ENCODE results near the gene MFSD11.

Gene MFSD11

DNA sequence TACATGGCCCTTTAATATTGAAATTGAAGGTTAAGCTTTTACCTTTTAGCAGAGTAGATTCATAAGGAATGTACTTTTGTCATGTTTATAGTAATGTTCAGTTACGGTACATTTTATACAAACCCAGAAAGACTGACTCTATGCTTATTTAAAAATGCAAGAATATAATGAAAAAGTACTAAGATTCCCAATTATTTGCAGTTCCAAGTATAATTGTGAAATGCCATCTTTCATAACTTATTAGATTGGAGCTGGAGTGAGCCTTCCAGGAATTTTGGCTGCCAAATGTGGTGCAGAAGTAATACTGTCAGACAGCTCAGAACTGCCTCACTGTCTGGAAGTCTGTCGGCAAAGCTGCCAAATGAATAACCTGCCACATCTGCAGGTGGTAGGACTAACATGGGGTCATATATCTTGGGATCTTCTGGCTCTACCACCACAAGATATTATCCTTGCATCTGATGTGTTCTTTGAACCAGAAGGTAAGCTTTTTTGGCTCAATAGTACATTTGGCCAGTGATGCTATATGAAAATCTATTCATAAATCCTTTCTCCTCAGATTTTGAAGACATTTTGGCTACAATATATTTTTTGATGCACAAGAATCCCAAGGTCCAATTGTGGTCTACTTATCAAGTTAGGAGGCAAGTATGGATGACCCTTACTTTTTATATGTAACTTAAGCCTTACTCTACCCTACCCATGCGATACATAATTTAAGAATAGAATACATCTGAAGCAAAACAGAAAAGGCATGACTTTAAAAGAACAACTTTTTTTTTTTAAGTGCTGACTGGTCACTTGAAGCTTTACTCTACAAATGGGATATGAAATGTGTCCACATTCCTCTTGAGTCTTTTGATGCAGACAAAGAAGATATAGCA lies 4.9 kb upstream of the MFSD11 start:
- H2BK15ac ChIP-seq (ENCODE audit: low read depth, poor library complexity, severe bottlenecking), result no peak overlapping the region
- peaks cover 2% of the 10 kb centered on the region for H3K4me1 ChIP-seq (ENCODE audit: control insufficient read depth, insufficient read depth, low read depth, low read length)
- no peak overlapping the region for H3K18ac ChIP-seq (ENCODE audit: low read depth in 1 of 2, low read length in 2 of 2)
- H2BK12ac ChIP-seq (ENCODE audit: low read length in 2 of 2), result no peak overlapping the region
- peak overlapping the region; percentile 95 for H3K9ac ChIP-seq (ENCODE audit: low read length)
- 100% methylated on average over 1 of the region's 3 CpGs for WGBS
- DNase-seq, result no peak
- no peak overlapping the region for H3K14ac ChIP-seq (ENCODE audit: low read length in 2 of 2)
- no peak overlapping the region for H3K4me2 ChIP-seq (ENCODE audit: low read length, poor library complexity, severe bottlenecking)
- H3K4ac ChIP-seq (ENCODE audit: low read depth in 1 of 2, low read length in 2 of 2), result no peak overlapping the region
- H3K9me3 ChIP-seq (ENCODE audit: control insufficient read depth, low read length), result no peaks in the 10 kb centered on the region
- H2BK120ac ChIP-seq (ENCODE audit: low read depth, low read length), result no peak overlapping the region
- no peak overlapping the region for H3K23ac ChIP-seq (ENCODE audit: low read length in 2 of 2)
- H2AK5ac ChIP-seq (ENCODE audit: low read length, severe bottlenecking), result no peak overlapping the region
- no peak overlapping the region for H2BK5ac ChIP-seq (ENCODE audit: low read depth, low read length, poor library complexity, severe bottlenecking)
- H2AFZ ChIP-seq (ENCODE audit: low read depth, low read length), result no peak overlapping the region
- no peak overlapping the region for H4K91ac ChIP-seq (ENCODE audit: low read length)
- peak overlapping the region in 1 of 2 experiments; percentile 95 for H3K4me3 ChIP-seq (ENCODE audit: insufficient read depth in 1 of 2, low read depth in 1 of 2, low read length in 2 of 2)
- H4K8ac ChIP-seq (ENCODE audit: low read length), result no peak overlapping the region
- no peaks in the 10 kb centered on the region for H3K79me1 ChIP-seq (replicated peaks; ENCODE audit: low read length, poor library complexity, severe bottlenecking)
- H3K27ac ChIP-seq (ENCODE audit: low read length, poor library complexity, severe bottlenecking), result peak overlapping the region; percentile 23
- no peaks in the 10 kb centered on the region for H3K27me3 ChIP-seq (ENCODE audit: control insufficient read depth in 1 of 2, insufficient read depth in 1 of 2, low read length in 2 of 2)
- peaks cover 12 to 63% of the 10 kb centered on the region in 2 experiments for H3K36me3 ChIP-seq (ENCODE audit: control insufficient read depth in 1 of 2, insufficient read depth in 2 of 2, low read depth in 1 of 2, low read length in 2 of 2)

DNA sequence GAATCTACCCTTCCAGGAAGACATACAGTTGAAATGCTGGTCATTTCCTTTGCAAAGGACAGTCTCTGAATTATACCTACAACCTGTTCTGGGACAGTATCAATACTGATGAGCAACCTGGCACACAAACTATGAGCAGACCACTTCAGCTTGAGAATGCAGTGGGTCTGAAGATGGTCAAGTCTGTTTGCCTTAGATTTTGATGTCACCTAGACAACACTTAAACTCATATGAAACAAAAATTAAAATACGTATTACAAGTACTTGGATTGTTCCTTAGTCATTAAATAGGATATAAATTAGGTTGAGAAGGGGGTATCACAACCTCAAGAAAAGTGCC lies 4.3 kb upstream of the MFSD11 start:
- H3K18ac ChIP-seq (ENCODE audit: low read depth in 1 of 2, low read length in 2 of 2), result no peak overlapping the region
- no peak overlapping the region for H3K4ac ChIP-seq (ENCODE audit: low read depth in 1 of 2, low read length in 2 of 2)
- no peak overlapping the region for H2BK15ac ChIP-seq (ENCODE audit: low read depth, poor library complexity, severe bottlenecking)
- H3K4me1 ChIP-seq (ENCODE audit: control insufficient read depth, insufficient read depth, low read depth, low read length), result peaks cover 1% of the 10 kb centered on the region
- no peaks in the 10 kb centered on the region for H3K27me3 ChIP-seq (ENCODE audit: control insufficient read depth in 1 of 2, insufficient read depth in 1 of 2, low read length in 2 of 2)
- H3K79me1 ChIP-seq (replicated peaks; ENCODE audit: low read length, poor library complexity, severe bottlenecking), result no peaks in the 10 kb centered on the region
- no peak overlapping the region for H2BK5ac ChIP-seq (ENCODE audit: low read depth, low read length, poor library complexity, severe bottlenecking)
- no peak for DNase-seq
- no peaks in the 10 kb centered on the region for H3K9me3 ChIP-seq (ENCODE audit: control insufficient read depth, low read length)
- no CpG with 5 or more reads among the region's 1 CpG for WGBS
- H3K23ac ChIP-seq (ENCODE audit: low read length in 2 of 2), result no peak overlapping the region
- no peak overlapping the region for H2BK120ac ChIP-seq (ENCODE audit: low read depth, low read length)
- H3K36me3 ChIP-seq (ENCODE audit: control insufficient read depth in 1 of 2, insufficient read depth in 2 of 2, low read depth in 1 of 2, low read length in 2 of 2), result peaks cover 12 to 63% of the 10 kb centered on the region in 2 experiments
- H2BK12ac ChIP-seq (ENCODE audit: low read length in 2 of 2), result no peak overlapping the region
- no peak overlapping the region for H2AK5ac ChIP-seq (ENCODE audit: low read length, severe bottlenecking)
- no peak overlapping the region for H3K27ac ChIP-seq (ENCODE audit: low read length, poor library complexity, severe bottlenecking)
- peak overlapping the region; percentile 16 for H3K4me2 ChIP-seq (ENCODE audit: low read length, poor library complexity, severe bottlenecking)
- peak overlapping the region in 1 of 2 experiments; percentile 95 for H3K4me3 ChIP-seq (ENCODE audit: insufficient read depth in 1 of 2, low read depth in 1 of 2, low read length in 2 of 2)
- H4K8ac ChIP-seq (ENCODE audit: low read length), result no peak overlapping the region
- no peak overlapping the region for H2AFZ ChIP-seq (ENCODE audit: low read depth, low read length)
- H3K14ac ChIP-seq (ENCODE audit: low read length in 2 of 2), result no peak overlapping the region
- H3K9ac ChIP-seq (ENCODE audit: low read length), result peak overlapping the region; percentile 95
- no peak overlapping the region for H4K91ac ChIP-seq (ENCODE audit: low read length)

DNA sequence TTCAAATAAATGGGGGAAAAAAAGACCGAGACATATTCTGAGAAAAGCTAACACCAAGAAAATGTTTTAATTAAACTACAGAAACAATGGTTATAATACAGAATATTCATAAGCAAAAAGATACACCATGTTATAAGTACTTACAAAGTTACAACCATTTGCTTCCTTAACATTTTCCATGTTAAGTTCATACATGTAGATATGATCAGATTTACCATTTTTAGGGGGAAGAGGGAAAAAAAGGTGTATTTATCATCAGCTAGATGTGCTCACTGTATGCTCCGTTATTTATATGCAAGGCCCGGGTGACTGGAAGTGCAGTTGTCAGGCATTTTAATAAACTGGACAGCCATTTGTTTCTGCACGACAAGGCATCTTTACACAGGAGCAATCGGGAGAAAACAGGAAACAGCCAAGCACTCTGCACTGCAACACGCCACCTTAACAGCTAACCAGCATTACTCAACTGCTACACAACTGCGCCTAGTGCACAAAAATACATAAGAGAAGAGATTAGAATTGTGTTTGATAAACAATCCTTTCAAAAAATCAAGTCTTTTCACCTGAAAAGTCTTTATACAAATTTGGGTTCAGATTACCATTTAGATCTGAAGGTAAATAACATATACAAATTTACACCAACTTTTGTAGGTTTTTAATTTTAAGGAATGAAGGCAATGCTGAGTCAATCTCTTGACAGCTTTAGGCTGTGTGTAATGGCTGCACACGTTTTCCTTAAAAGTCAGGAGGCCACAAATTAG lies 3.7 kb upstream of the MFSD11 start:
- Histone ChIP-seq H3K36me3 (ENCODE audit: control insufficient read depth in 1 of 2, insufficient read depth in 2 of 2, low read depth in 1 of 2, low read length in 2 of 2) (peaks cover 12 to 62% of the 10 kb centered on the region in 2 experiments), H3K9me3 (ENCODE audit: control insufficient read depth, low read length) (no peaks in the 10 kb centered on the region), H3K27me3 (ENCODE audit: control insufficient read depth in 1 of 2, insufficient read depth in 1 of 2, low read length in 2 of 2) (no peaks in the 10 kb centered on the region), H2AFZ (ENCODE audit: low read depth, low read length) (no peak overlapping the region), H3K9ac (ENCODE audit: low read length) (peak overlapping the region; percentile 95), H3K18ac (ENCODE audit: low read depth in 1 of 2, low read length in 2 of 2) (no peak overlapping the region), H3K79me1 (replicated peaks; ENCODE audit: low read length, poor library complexity, severe bottlenecking) (no peaks in the 10 kb centered on the region), H2AK5ac (ENCODE audit: low read length, severe bottlenecking) (no peak overlapping the region), H3K4me1 (ENCODE audit: control insufficient read depth, insufficient read depth, low read depth, low read length) (peaks cover 1% of the 10 kb centered on the region), H2BK12ac (ENCODE audit: low read length in 2 of 2) (no peak overlapping the region), H4K91ac (ENCODE audit: low read length) (no peak overlapping the region), H2BK15ac (ENCODE audit: low read depth, poor library complexity, severe bottlenecking) (no peak overlapping the region), H3K27ac (ENCODE audit: low read length, poor library complexity, severe bottlenecking) (peak overlapping the region; percentile 25), H2BK5ac (ENCODE audit: low read depth, low read length, poor library complexity, severe bottlenecking) (no peak overlapping the region), H3K23ac (ENCODE audit: low read length in 2 of 2) (no peak overlapping the region), H2BK120ac (ENCODE audit: low read depth, low read length) (no peak overlapping the region), H3K4me2 (ENCODE audit: low read length, poor library complexity, severe bottlenecking) (peak overlapping the region; percentile 48), H4K8ac (ENCODE audit: low read length) (no peak overlapping the region), H3K4me3 (ENCODE audit: insufficient read depth in 1 of 2, low read depth in 1 of 2, low read length in 2 of 2) (peak overlapping the region in 1 of 2 experiments; percentile 95), H3K14ac (ENCODE audit: low read length in 2 of 2) (no peak overlapping the region), H3K4ac (ENCODE audit: low read depth in 1 of 2, low read length in 2 of 2) (no peak overlapping the region)
- peak; percentile 60 for DNase-seq
- 45% methylated on average over 4 of the region's 8 CpGs for WGBS

DNA sequence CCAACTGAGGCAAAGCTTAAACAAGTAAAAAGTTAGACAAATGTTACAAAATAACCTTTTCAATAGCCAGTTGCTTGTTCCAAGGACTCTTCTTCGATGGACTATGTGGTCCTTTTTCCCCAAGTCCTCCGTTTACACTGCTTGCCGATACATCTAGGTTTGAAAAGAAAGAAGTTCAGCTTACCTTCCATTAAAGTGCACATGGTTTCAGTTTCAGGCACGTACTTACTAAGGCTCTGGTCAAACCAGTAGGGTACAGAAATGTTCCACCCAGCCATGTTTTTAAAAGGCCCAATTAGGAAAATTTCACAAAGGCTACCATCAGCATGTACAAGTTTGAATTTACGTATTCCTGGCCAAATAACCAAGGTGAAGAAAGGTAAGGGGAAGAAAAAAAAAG lies 2.9 kb upstream of the MFSD11 start:
- H2AFZ ChIP-seq (ENCODE audit: low read depth, low read length), result no peak overlapping the region
- H2BK120ac ChIP-seq (ENCODE audit: low read depth, low read length), result no peak overlapping the region
- H3K9ac ChIP-seq (ENCODE audit: low read length), result peak overlapping the region; percentile 95
- H2BK15ac ChIP-seq (ENCODE audit: low read depth, poor library complexity, severe bottlenecking), result no peak overlapping the region
- DNase-seq, result peak; percentile 70
- no peak overlapping the region for H2AK5ac ChIP-seq (ENCODE audit: low read length, severe bottlenecking)
- H3K79me1 ChIP-seq (replicated peaks; ENCODE audit: low read length, poor library complexity, severe bottlenecking), result peaks cover 3% of the 10 kb centered on the region
- no peak overlapping the region for H3K4ac ChIP-seq (ENCODE audit: low read depth in 1 of 2, low read length in 2 of 2)
- H3K23ac ChIP-seq (ENCODE audit: low read length in 2 of 2), result no peak overlapping the region
- peak overlapping the region; percentile 75 for H3K4me2 ChIP-seq (ENCODE audit: low read length, poor library complexity, severe bottlenecking)
- H4K91ac ChIP-seq (ENCODE audit: low read length), result no peak overlapping the region
- no peak overlapping the region for H3K27ac ChIP-seq (ENCODE audit: low read length, poor library complexity, severe bottlenecking)
- H3K27me3 ChIP-seq (ENCODE audit: control insufficient read depth in 1 of 2, insufficient read depth in 1 of 2, low read length in 2 of 2), result no peaks in the 10 kb centered on the region
- H3K4me3 ChIP-seq (ENCODE audit: insufficient read depth in 1 of 2, low read depth in 1 of 2, low read length in 2 of 2), result peak overlapping the region in 1 of 2 experiments; percentile 95
- no peak overlapping the region for H2BK5ac ChIP-seq (ENCODE audit: low read depth, low read length, poor library complexity, severe bottlenecking)
- H3K9me3 ChIP-seq (ENCODE audit: control insufficient read depth, low read length), result no peaks in the 10 kb centered on the region
- H3K18ac ChIP-seq (ENCODE audit: low read depth in 1 of 2, low read length in 2 of 2), result no peak overlapping the region
- H3K14ac ChIP-seq (ENCODE audit: low read length in 2 of 2), result no peak overlapping the region
- H3K36me3 ChIP-seq (ENCODE audit: control insufficient read depth in 1 of 2, insufficient read depth in 2 of 2, low read depth in 1 of 2, low read length in 2 of 2), result peaks cover 12 to 55% of the 10 kb centered on the region in 2 experiments
- no peaks in the 10 kb centered on the region for H3K4me1 ChIP-seq (ENCODE audit: control insufficient read depth, insufficient read depth, low read depth, low read length)
- no peak overlapping the region for H4K8ac ChIP-seq (ENCODE audit: low read length)
- 22% methylated on average over 4 of the region's 5 CpGs for WGBS
- no peak overlapping the region for H2BK12ac ChIP-seq (ENCODE audit: low read length in 2 of 2)
